NCI-H2196 treated with DMSO at 0.1 percent for 48 hours (cell line): ENCODE results near the gene EFCAB12.

ENCODE experiments used
- DNase-seq: peaks from one replicate; lab custom pipeline; 2025; ENCODE audit not compliant: unreplicated experiment; lab: John Stamatoyannopoulos, UW

EFCAB12 gene

DNA sequence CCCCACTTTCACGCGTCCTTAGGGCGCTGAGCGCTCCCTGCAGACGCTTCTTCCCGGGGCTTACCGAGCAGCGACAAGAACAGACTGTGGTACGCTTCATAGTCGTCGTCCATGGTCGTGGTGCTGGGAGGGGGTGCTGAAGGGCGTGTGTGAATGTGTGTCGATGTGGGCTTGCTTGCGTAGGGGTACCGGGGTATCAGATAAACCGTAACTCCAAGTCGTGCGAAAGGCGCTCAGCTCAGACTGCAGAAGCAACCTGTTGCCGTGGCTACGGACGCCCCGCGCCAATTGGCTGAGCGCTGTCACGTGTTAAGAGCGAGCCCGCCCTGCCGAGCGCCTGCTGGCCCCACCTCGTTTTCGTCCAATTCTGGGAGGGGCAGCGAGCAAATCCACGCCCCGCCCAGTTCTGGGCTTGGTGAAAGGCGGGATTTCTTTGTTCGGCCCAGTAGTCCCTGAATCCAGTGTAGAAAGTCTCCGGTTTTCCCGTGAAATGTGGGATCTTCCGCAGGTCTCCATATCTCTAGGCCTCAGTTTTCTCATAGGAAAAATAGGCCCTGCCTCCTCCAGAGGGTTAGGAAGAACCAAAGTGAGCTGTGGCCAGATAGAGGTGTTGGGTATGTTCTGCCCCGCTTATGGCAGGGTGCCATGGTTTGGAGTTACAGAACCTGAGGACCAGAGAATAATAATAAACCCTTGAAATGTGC, at the start of gene EFCAB12:
EFCAB12 (minus strand) TSS at position 261 of the 704 bp plus-strand sequence; CDS start at position 113, 148 bp downstream.
- DNase-seq = peak; percentile 98

DNA sequence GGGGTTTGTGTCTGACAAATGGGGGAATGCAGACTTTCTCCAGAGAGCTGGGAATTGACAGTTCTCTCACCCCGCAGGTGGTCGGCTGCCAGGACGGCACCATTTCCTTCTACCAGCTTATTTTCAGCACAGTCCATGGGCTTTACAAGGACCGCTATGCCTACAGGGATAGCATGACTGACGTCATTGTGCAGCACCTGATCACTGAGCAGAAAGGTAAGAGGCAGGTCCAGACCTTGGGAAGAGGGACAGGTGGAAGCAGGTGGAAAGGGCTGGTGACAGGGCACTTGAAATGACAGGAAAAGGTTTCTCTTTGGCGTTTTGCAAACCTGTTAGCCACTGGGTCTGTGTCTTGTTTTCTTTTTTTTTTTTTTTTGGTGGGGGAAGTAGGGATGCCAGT, 48.1 kb upstream of the EFCAB12 start:
- no peak for DNase-seq

DNA sequence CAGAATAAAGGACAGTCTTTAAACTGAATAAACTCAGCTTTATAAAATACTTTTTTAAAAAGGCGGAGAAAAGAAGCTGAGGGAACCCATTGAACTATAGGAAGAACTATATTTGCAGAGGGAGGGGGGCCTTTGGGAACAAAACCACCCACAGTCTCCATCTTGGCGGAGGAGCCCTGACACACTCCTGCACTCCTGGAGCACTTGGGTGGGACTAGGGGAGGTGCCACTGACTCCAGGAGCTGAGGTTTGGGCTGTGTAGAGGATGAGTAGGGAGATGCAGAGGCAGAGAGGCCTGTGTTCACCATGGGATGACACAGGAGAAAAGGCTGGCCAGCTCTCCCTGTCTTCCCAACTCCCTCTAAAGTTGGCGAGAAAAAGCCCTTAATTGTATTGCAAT, 47.4 kb upstream of the EFCAB12 start:
- no peak for DNase-seq

DNA sequence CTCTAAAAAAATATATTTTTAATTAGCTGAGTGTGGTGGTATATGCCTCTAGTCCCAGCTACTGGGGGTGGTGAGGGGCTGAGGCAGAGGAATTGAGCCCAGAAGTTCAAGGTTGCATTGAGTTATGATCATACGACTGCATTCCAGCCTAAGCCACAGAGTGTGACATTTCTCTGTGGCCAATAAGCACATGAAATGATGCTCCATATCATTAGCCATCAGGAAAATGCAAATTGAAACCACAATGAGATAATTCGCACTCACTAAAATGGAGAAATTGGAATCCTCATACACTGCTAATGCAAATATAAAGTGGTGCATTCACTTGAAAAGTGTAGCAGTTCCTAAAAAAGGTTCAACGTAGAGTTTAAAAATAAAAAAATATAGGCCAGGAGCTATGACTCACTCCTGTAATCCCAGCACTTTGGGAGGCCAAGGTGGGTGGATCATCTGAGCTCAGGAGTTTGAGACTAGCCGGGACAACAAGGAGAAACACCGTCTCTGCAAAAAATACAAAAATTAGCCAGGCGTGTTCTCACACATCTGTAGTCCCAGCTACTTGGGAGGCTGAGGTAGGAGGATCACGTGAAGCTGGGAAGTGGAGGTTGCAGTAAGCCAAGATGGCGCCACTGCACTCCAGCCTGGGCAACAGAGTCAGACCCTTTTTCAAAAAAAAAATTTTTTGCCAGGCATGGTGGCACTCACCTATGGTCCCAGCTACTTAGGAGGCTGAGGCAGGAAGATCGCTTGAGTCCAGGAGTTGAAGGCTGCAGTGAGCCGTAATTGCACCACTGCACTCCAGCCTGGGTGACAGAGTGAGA, 46.8 kb upstream of the EFCAB12 start:
- DNase-seq = no peak

DNA sequence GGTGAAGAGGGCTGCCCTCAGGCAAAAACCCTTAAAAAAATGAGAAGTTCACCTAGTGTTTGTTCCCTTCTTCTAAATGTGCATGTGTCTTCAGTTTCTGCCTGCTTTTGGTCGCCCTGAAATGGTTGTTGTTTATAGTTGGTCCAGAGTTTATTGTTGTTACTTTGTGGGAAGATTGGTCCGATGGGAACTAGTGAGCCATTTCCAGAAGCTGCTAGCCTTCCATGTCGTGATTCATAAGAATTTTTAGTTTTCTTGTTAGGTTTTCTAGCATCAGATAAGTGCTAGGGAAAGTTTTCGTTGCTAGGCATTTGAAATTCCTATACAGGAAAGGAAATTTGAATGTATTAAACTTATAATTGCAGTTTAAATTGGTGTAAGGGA, 45.3 kb upstream of the EFCAB12 start:
- no peak for DNase-seq

DNA sequence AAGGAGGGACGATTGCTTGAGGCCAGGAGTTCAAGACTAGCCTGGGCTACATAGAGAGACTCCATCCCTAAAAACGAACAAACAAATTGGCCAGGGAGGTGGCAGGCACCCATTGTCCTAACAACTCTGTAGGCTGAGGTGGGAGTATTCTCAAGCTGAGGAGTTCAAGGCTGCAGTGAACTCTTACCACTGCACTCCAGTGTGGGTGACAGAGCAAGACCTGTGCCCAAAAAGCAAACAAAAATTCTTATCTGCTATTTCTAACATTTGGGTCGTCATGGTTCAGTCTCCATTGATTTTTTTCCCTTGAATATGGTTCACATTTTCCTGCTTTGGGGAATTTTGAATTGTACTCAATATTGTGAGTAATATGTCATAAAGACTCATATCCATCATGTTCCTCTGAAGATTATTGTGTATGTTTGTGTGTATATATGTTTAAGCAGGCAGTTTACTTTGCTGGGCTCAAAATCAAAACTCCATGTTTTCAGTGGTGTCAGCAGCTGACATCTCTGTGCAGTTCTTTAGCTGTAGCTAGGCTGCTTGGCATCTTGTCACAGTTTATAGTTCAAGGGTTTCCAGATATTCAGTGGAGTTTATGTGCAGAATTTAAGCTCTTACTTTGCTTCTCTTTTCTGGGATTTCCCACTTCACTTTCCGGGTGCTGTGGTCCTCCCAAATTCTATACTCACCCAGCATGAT, 44.8 kb upstream of the EFCAB12 start:
- DNase-seq = no peak

DNA sequence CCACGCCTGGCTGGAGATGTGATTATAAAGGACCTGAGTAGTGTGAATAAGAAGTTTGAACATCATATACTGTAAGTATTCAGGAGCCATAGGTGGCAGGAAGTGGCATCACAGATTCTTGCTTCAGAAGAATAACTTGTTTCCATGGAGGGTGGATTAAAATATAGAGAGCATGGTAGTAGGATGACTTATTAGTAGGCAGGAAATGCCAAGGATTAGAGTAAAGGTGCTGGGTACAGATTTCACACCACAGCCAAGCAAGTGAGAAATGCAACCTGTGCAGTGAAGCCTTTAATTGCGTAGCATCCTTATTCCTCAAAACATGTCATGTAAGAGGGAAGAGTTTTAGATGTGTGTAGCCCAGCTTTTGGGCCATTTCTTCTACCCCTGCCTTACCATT, 42.4 kb upstream of the EFCAB12 start:
- no peak for DNase-seq

DNA sequence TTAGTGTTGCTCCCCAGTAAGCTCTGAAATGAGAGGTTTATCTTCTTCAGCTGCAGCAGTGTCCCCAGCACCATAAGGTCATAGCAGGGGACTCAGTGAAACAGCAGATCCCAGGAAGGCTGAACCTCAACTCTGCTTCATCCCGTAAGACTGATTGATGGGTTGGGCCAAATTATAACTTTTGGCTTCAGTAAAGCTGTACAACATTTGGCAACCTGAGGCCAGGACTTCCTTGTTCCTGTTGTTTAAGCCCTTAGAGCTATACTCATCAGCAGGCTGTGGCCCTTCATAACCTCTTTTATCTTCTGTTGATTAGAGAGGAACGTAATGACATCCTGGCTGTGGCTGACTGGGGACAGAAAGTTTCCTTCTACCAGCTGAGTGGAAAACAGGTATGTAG, 40.6 kb upstream of the EFCAB12 start:
- no peak for DNase-seq

DNA sequence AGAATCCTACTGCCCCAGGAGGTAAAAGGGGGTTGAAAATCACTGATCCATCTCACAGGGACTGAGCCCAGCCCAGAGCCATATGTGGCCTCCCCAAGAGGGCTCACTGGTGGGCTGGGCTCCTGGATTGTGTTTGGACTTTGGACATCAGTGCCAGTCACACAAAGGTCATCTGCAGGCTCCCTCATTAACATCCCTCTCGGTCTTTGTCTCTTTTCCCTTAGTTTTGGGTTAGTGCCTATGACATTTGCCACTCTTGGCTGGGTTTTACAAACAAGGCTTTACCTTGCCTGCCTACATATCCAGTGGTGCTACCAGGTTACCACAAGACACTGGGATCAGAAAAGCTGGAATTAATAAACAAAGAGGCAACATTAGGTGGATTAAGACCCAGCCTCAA, 39.5 kb upstream of the EFCAB12 start:
- no peak for DNase-seq

DNA sequence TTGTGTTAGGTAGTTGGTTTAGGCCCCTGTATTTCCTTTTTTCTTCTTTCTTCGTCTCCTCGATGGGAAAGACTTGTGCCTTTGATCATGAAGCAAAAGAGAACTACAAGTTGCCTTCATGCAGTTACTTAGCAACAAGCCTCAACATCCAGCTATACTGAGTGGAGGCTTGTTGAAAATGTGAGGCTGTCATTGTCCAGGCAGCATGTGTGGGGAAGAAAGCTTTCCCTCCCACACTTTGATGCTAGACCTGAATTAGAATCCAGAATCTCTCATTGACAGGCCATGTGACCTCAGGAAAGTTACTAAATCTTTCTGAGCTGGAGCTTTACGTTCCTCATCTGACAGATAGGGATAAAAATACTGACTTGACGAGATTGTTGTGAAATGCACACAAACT, 35.3 kb upstream of the EFCAB12 start:
- no peak for DNase-seq

DNA sequence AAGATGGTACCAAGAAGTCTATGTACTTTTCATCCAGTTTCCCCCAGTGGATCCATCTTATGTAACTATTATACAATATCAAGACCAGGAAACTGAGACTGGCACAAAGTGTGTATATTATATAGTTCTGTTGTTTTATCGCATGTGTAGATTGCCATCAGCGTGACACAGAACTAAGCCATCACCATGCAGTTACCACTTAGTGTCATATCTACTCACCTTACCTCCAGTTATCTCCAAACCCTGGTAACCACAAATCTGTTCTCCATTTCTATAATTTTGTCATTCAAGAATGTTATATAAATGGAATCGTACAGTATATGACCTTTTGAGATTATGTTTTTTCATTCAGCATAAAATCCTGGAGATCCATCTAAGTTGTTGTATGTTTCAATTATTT, 34.7 kb upstream of the EFCAB12 start:
- no peak for DNase-seq

DNA sequence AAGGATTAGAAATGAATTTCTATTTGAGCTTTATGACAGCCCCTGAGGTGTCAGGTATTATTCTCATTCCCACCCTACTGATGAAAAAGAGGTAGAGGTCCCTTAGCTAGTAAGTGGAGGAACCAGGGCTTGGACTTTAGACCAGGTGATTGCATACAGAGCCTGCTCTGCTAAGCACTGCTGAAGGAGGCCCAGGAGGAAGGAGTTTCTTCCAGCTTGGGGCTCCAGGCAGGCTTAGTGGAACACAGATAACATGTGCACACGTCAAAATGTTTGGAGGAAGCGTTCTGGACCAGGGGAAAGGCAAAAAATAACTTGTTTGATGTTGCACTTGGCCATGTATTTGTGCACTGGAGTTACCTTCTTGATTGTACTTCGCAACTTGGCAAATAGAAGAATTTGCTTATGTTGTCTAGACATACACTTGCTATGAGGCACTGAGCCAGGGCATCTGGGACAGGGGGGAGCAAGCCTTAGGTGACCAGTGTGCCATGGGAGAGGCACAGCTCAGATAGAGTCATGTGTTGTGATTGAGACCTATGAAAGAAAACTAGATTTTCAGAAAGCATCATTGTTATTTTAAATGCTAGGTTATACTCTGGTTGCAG, 34.0 kb upstream of the EFCAB12 start:
- DNase-seq = no peak

DNA sequence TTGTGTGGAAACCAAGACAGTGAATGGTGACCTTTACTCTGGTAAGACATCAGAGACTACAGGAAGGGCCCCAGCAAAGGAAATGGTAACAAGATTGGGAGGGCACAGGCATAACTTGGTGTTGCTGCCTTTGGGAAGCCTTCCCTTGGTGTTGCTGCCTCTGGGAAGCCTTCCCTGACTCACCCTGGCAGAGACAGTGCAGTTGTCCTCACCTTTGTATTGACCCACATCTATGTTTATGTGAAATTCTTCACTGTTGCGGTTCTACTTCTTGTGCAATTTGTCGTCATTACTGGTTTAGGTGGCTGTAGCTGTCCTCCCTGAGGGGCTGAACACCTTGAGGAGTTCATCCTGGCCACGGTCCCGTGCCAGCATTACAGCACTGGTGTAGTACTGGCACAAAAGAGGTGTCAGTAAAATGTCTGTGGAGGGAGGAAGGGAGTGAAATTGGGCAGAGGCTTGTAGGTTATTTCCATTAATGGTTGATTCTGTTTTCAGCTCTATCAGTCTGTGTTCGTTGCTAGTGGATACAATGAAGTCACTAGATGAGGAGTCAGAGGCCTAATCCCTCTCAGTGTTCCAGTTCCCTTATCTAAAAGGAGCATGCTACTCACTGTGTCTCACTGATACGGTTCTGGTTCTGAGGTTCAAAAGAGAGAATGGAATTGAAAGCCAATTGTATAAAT, 33.2 kb upstream of the EFCAB12 start:
- DNase-seq = no peak

DNA sequence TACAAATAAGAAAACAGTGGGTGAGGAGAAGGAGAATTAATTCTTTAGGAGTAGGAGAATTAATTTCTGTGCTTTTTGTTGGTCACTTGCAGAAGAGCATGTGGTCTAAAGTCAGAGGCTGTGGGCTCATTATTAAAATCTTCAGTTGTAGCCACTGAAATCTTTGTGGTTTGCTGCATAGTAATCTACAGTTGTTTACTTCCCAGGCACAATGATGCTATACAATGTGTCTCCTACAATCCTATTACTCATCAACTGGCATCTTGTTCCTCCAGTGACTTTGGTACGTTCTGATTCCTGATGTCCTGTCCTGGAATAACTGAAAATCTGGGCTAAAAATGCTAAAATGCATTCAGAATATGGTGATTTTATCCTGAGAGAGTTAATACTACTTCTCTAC, 32.6 kb upstream of the EFCAB12 start:
- no peak for DNase-seq

DNA sequence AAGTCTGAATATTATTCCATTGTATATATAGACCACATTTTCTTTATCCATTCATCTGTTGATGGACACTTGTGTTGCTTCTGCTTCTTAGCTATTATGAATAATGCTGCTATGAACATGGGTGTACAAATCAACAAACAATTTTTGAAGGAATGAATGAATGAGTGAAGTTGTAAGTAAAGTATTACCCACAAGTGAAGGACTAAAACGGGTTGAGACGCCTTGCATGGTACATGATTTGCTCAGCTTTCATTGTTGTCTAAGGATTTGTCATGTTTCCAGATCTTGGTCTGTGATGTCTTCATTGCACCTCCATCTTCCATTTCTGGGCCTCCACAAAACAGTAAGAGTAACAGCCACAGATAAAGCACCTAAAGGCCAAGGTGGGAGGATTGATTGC, 32.1 kb upstream of the EFCAB12 start:
- no peak for DNase-seq

DNA sequence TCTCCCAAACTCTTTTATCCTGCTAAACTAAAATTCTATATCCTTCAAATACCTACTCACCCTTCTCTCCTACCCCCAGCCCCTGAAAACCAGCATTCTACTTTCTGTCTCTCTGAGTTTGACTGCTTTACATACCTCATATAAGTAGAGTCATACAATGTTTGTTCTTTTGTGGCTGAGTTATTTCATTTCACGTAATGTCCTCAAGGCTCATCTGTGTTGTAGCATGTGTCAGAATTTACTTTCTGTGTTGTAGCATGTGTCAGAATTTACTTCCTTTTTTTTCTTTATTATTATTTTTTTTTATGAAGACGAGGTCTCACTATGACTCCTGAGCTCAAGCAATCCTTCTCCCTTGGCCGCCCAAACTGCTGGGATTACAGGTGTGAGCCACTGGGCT, 31.7 kb upstream of the EFCAB12 start:
- DNase-seq = no peak

DNA sequence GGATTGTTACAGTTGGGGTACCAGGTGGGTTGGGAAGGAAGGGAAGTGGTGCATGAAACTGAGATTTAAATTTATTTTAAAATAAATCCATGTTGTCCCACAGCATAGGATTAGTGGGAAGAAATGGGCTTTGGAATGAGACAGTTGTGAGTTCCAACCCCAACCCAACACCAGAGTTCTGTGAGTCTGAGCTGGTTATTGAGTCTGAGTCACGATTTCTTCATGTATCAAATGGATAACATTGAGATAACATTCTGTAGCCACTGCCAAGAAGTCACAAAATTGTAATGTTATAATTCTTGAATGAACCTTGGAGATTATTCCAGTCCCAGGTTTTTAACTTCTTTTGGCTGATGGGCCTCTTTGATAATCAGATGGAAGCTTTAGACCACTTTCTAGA, 25.3 kb upstream of the EFCAB12 start:
- DNase-seq = no peak

DNA sequence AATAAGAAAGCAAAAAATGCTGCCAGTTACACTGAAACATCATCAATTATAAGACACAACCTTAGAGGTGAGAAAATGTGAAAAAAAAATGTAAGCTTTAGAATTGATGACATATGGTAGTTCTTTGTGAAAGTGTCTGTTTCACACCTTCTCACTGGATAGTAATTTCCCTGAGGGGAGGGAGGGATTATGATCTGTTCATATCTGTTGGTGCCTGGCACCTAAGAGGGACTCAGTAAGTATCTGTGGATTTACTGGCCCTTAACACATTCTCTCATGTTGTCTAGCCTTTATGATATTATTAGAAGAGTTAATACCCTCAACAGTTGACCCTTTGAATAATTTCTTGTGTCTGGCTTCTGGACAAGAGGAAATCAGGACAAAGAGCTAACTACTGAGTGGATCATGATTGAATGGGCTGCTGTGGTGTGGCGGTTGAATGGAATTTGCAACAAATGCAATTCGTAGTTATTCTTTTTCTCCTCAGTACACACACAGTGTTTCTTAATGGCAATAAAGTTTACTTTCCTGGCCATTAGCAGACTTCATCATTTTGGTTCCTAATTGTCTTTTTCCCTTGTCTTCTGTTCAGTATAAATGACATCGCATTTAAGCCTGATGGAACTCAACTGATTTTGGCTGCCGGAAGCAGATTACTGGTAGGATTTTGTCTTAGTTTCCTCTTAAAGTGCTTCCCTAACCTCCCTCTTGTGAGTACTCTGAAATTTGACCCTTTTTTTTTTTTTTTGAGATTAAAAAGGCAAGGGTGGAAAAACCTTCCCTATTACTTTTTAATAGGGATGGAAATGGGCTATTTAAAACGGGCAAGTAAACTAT, 21.1 kb upstream of the EFCAB12 start:
- DNase-seq = no peak

DNA sequence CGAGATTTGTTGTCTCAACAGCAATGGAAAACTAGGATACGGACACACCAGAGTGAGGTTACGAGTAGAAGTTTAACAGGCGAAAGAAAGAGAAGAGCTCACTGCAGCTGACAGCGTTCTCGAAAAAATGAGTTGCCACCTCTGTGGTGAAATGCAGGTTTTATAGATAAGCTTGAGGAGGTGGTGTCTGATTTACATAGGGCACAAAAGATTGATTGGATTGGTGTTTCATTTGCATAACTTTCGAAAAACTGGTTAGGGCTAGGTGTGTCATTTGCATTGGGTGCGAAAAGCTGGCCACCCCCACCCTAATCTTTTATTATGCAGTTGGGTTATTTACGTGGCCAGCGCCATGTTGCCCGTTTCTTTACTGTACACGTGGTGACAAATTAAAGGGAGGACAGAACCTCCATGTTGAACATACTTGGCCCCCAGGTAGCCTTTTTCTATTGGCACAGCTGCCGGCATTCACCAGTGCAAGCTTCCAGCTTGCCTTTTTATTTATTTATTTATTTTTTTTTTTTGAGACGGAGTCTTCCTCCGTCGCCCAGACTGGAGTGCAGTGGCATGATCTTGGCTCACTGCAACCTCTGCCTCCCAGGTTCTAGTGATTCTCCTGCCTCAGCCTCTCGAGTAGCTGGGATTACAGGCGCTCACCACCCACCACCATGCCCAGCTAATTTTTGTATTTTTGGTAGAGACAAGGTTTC, 19.9 kb upstream of the EFCAB12 start:
- no peak for DNase-seq

DNA sequence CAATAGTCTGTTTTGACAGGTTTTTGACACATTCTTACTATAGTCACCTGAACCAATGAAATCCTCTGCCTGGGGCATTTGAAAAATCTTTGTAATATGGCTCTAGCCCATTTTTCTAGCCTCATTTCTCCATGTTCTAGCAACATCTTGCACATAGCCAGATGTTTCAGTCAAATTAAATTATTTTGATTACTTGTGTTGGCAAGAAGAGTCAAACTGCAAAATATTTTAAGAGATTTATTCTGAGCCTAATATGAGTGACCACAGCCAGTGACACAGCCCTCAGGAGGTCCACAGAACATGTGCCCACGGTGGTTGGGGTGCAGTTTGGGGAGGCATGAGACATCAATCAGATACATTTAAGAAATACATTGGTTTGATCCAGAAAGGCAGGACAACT, 18.5 kb upstream of the EFCAB12 start:
- DNase-seq = no peak
